B cell (primary cell): ENCODE data around the gene RALBP1. TPM values are rescaled to one million over a fixed set of nuclear protein-coding genes. Genes with fewer than 3 reads are reported as not detected.

Experiments used
- ATAC-seq: fragments of 200-7000 bp; cut with Tn5 transposase; one replicate; pipeline ENCODE4 v1.10.0; 2021; ENCODE audit warnings: low read depth, mild to moderate bottlenecking, moderate number of reproducible peaks, moderate library complexity
- CTCF ChIA-PET: fragments of 350-600 bp; sonication (Branson Sonifier 250); formaldehyde crosslinking; loops from one replicate; lab custom pipeline; 2021; ENCODE audit warnings: antibody characterized with exemption, inconsistent platforms; lab: Charles Lee
- POLR2A ChIA-PET: fragments of 350-600 bp; sonication (Branson Sonifier 250); formaldehyde crosslinking; loops from one replicate; lab custom pipeline; 2021; ENCODE audit warnings: antibody characterized with exemption; lab: Charles Lee
- DNase-seq: peaks from one replicate; pipeline ENCODE4 v3.0.0; 2013
- H2AFZ ChIP-seq: 2 replicates; pipeline ENCODE4 v1.6.1; 2012; ENCODE audit warnings: mild to moderate bottlenecking, low read depth, low read length; ENCODE audit not compliant: insufficient read depth, poor library complexity, severe bottlenecking
- H3K27ac ChIP-seq, 2 donors: 1 replicate in 1 of 2; 2 replicates in 1 of 2; pipeline ENCODE4 v1.5.1; 2012 to 2013; ENCODE audit warnings: low read length in 2 of 2, mild to moderate bottlenecking in 2 of 2, moderate library complexity in 1 of 2
- H3K27me3 ChIP-seq, 4 experiments: fragments of 200-600 bp in 1 of 4; sonication (generic) in 1 of 4; replicated peaks in 1 of 4; 1 replicate in 2 of 4; 2 replicates in 2 of 4; pipeline versions ENCODE4 v1.6.1 to v1.7.0; 2013 to 2016; ENCODE audit warnings: low read length in 3 of 4, mild to moderate bottlenecking in 2 of 4, mixed read lengths in 1 of 4, moderate library complexity in 1 of 4; ENCODE audit not compliant: insufficient read depth in 4 of 4, control insufficient read depth in 3 of 4; ENCODE audit errors: control extremely low read depth in 1 of 4
- H3K36me3 ChIP-seq, 2 experiments: replicated peaks in 1 of 2; 1 replicate in 1 of 2; 2 replicates in 1 of 2; pipeline versions ENCODE4 v1.6.1 to v1.7.1; 2013; ENCODE audit warnings: low read length in 1 of 2; ENCODE audit not compliant: insufficient read depth in 2 of 2, control insufficient read depth in 1 of 2; ENCODE audit errors: control extremely low read depth in 1 of 2, extremely low read depth in 1 of 2
- H3K4me1 ChIP-seq, 2 donors: fragments of 200-600 bp in 1 of 2; sonication (generic) in 1 of 2; 1 replicate in 1 of 2; 2 replicates in 1 of 2; pipeline versions ENCODE4 v1.5.1 to v1.6.1; 2013 to 2017; ENCODE audit warnings: low read length in 2 of 2; ENCODE audit not compliant: control insufficient read depth in 2 of 2, insufficient read depth in 2 of 2
- H3K4me2 ChIP-seq: replicated peaks from 2 replicates; pipeline ENCODE3; 2012; ENCODE audit warnings: mild to moderate bottlenecking, low read depth, low read length; ENCODE audit not compliant: poor library complexity, severe bottlenecking
- H3K4me3 ChIP-seq, 5 experiments: fragments of 200-600 bp in 1 of 5; sonication (generic) in 1 of 5; 1 replicate in 3 of 5; 2 replicates in 2 of 5; pipeline versions ENCODE4 v1.5.1 to v1.7.0; 2011 to 2016; ENCODE audit warnings: low read length in 4 of 5, mild to moderate bottlenecking in 4 of 5, low read depth in 2 of 5, control low read depth in 1 of 5, moderate library complexity in 1 of 5; ENCODE audit not compliant: insufficient read depth in 1 of 5; ENCODE audit errors: control extremely low read depth in 1 of 5, extremely low read depth in 1 of 5
- H3K79me2 ChIP-seq: fragments of 200-600 bp; sonication (generic); one replicate; pipeline ENCODE4 v1.6.0; 2016; ENCODE audit warnings: low read length; ENCODE audit not compliant: control insufficient read depth, insufficient read depth
- H3K9ac ChIP-seq: fragments of 200-600 bp; sonication (generic); 2 replicates; pipeline ENCODE4 v1.6.1; 2017; ENCODE audit warnings: mild to moderate bottlenecking, low read length, moderate library complexity
- H3K9me3 ChIP-seq, 3 donors: one replicate each; pipeline versions ENCODE4 v1.6.1 to v1.7.1; 2013; ENCODE audit warnings: low read length in 2 of 3; ENCODE audit not compliant: control insufficient read depth in 2 of 3, insufficient read depth in 1 of 3; ENCODE audit errors: control extremely low read depth in 1 of 3
- H4K20me1 ChIP-seq: 2 replicates; pipeline ENCODE4 v1.6.0; 2012; ENCODE audit warnings: mild to moderate bottlenecking, low read length; ENCODE audit not compliant: insufficient read depth, control insufficient read depth, poor library complexity, severe bottlenecking
- H3K27ac Mint-ChIP-seq: one replicate; pipeline ENCODE4 v1.8.0; 2021; ENCODE audit warnings: mixed read lengths
- H3K27me3 Mint-ChIP-seq: one replicate; pipeline ENCODE4 v1.8.0; 2021; ENCODE audit warnings: mixed read lengths
- H3K4me1 Mint-ChIP-seq: one replicate; pipeline ENCODE4 v1.8.0; 2021; ENCODE audit warnings: mixed read lengths
- H3K4me3 Mint-ChIP-seq: one replicate; pipeline ENCODE4 v1.8.0; 2021; ENCODE audit warnings: mixed read lengths
- H3K9me3 Mint-ChIP-seq: one replicate; pipeline ENCODE4 v1.8.0; 2022; ENCODE audit warnings: mixed read lengths; ENCODE audit not compliant: insufficient read depth
- EZH2 ChIP-seq: IDR thresholded peaks from 2 replicates; pipeline ENCODE4 v1.6.1; 2012; ENCODE audit warnings: borderline replicate concordance, low read depth, mild to moderate bottlenecking, moderate library complexity, low read length; ENCODE audit not compliant: insufficient read depth, poor library complexity, severe bottlenecking
- WGBS: methylation state at CpG from one replicate; pipeline ENCODE4 v1.1.5; 2013; ENCODE audit warnings: missing lambda C conversion rate; ENCODE audit not compliant: insufficient coverage; 5-methylcytosine and 5-hydroxymethylcytosine counted together
- intact Hi-C: fragments of 100-400 bp; cut with micrococcal nuclease; formaldehyde crosslinking; loops from one replicate; pipeline ENCODE4 v1.10.0; 2022
- polyA plus RNA-seq: library from polyadenylated mRNA; depleted of rRNA; stranded (reverse); fragments of >200 nt; gene quantifications from 2 replicates; pipeline ENCODE4 v1.2.3, GENCODE V29; 2012
- total RNA-seq, 2 donors: library from RNA; stranded (reverse); fragments of 120-200 nt in 1 of 2; gene quantifications; 1 replicate in 1 of 2; 2 replicates in 1 of 2; pipeline versions ENCODE4 v1.2.3 to v1.2.4, GENCODE V29; 2013 to 2022
- TF ChIP-seq, protein P1 (sequence below): fragments of 200-600 bp; IDR thresholded peaks from one replicate; pipeline ENCODE4 v1.8.0; 2022; ENCODE audit warnings: antibody characterized with exemption, mild to moderate bottlenecking

The RALBP1 gene
- total and polyA plus RNA-seq, 2 donors (not counting 1 experiment from before 2014, with no cell fraction given): 14.9 to 38.0 TPM

DNA sequence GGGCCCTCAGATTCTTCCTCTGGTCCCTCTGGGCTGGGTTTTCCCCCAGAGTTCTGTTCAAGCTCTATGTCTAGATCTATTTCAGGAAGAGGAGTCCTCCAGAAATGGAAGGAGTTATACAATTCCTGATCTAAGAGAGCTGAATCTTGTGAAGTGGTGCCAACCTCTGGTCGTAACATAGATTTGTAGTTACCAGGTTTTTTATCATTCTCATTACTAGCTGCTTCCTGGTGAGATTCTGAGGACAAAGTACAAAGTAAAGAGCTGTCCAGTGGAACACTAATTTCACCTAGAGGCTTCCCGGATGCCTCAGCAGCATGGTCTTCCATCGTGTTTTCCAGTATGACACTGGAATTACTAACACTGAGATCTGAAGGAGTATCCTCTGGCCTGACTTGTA lies 94.9 kb downstream of the RALBP1 start:
- Histone ChIP-seq H3K27me3 (no peaks in the 10 kb centered on the region), H3K79me2 (no peaks in the 10 kb centered on the region), H3K27ac (no peak overlapping the region), H3K4me3 (no peak overlapping the region), H3K4me1 (no peaks in the 10 kb centered on the region), H3K9ac (no peak overlapping the region), H2AFZ (no peak overlapping the region), H3K9me3 (no peaks in the 10 kb centered on the region), H4K20me1 (no peaks in the 10 kb centered on the region), H3K36me3 (peaks cover 1 to 22% of the 10 kb centered on the region in 2 experiments), H3K4me2 (no peak overlapping the region)
- TF ChIP-seq, protein P1, sequence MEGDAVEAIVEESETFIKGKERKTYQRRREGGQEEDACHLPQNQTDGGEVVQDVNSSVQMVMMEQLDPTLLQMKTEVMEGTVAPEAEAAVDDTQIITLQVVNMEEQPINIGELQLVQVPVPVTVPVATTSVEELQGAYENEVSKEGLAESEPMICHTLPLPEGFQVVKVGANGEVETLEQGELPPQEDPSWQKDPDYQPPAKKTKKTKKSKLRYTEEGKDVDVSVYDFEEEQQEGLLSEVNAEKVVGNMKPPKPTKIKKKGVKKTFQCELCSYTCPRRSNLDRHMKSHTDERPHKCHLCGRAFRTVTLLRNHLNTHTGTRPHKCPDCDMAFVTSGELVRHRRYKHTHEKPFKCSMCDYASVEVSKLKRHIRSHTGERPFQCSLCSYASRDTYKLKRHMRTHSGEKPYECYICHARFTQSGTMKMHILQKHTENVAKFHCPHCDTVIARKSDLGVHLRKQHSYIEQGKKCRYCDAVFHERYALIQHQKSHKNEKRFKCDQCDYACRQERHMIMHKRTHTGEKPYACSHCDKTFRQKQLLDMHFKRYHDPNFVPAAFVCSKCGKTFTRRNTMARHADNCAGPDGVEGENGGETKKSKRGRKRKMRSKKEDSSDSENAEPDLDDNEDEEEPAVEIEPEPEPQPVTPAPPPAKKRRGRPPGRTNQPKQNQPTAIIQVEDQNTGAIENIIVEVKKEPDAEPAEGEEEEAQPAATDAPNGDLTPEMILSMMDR: no peak
- no peak for TF ChIP-seq EZH2
- ATAC-seq: no peak
- WGBS: 97% methylated on average over 3 of the region's 3 CpGs
- Mint-ChIP-seq H3K4me3 (no peak overlapping the region), H3K9me3 (no peaks in the 10 kb centered on the region), H3K4me1 (no peaks in the 10 kb centered on the region), H3K27me3 (no peaks in the 10 kb centered on the region), H3K27ac (no peak overlapping the region)
- intact Hi-C loops: no loop called here
- DNase-seq: no peak
- POLR2A ChIA-PET: no interaction called here
- CTCF ChIA-PET: no interaction called here

- 80% methylated on average over 1 of the region's 3 CpGs for WGBS
- H3K27ac Mint-ChIP-seq: no peak overlapping the region
- CTCF ChIA-PET: no interaction called here
- no peaks in the 10 kb centered on the region for H3K4me1 Mint-ChIP-seq
- Histone ChIP-seq H3K9ac (no peak overlapping the region), H3K27ac (no peak overlapping the region), H3K4me1 (no peaks in the 10 kb centered on the region), H3K4me3 (no peak overlapping the region), H3K27me3 (no peaks in the 10 kb centered on the region), H3K4me2 (no peak overlapping the region), H3K36me3 (peaks cover 1 to 25% of the 10 kb centered on the region in 2 experiments), H3K9me3 (no peaks in the 10 kb centered on the region), H3K79me2 (no peaks in the 10 kb centered on the region), H4K20me1 (no peaks in the 10 kb centered on the region), H2AFZ (no peak overlapping the region)
- no peaks in the 10 kb centered on the region for H3K9me3 Mint-ChIP-seq
- no peak overlapping the region for H3K4me3 Mint-ChIP-seq
- H3K27me3 Mint-ChIP-seq: no peaks in the 10 kb centered on the region
- POLR2A ChIA-PET: no interaction called here
- DNase-seq (no peak), ATAC-seq (no peak)
- intact Hi-C loops: no loop called here
- no peak for TF ChIP-seq EZH2
- TF ChIP-seq, protein P1: no peak
These were observed 96.2 kb downstream of the RALBP1 start for GRCh38 chr18:9571546-9571945.
